WTC11 (cell line): ENCODE results near the gene CDH6. TPM values are rescaled to one million over a fixed set of nuclear protein-coding genes. Genes with fewer than 3 reads are reported as not detected.

ENCODE experiments used
- ATAC-seq: fragments of 200-7000 bp; cut with Tn5 transposase; 2 replicates; pipeline ENCODE4 v1.10.0; 2021; ENCODE audit warnings: mild to moderate bottlenecking, moderate library complexity
- CTCF ChIA-PET: fragments of 300-600 bp; sonication (Branson Sonifier 250); formaldehyde crosslinking; loops from one replicate; lab custom pipeline; 2021; ENCODE audit warnings: antibody characterized with exemption; lab: Charles Lee
- POLR2A ChIA-PET: fragments of 350-600 bp; sonication (Branson Sonifier 250); formaldehyde crosslinking; loops from one replicate; lab custom pipeline; 2021; ENCODE audit warnings: antibody characterized with exemption; lab: Charles Lee
- DNase-seq: peaks from one replicate; pipeline ENCODE4 v3.0.0; 2021; ENCODE audit warnings: low spot score
- H3K27ac Mint-ChIP-seq: 2 replicates; pipeline ENCODE4 v1.8.0; 2021; ENCODE audit warnings: mixed read lengths
- H3K27me3 Mint-ChIP-seq: 2 replicates; pipeline ENCODE4 v1.8.0; 2021; ENCODE audit warnings: low read depth, mild to moderate bottlenecking, moderate library complexity, mixed read lengths
- H3K36me3 Mint-ChIP-seq: 2 replicates; pipeline ENCODE4 v1.8.0; 2021; ENCODE audit warnings: mixed read lengths
- H3K4me1 Mint-ChIP-seq: 2 replicates; pipeline ENCODE4 v1.8.0; 2022; ENCODE audit warnings: mixed read lengths
- H3K4me3 Mint-ChIP-seq: 2 replicates; pipeline ENCODE4 v1.8.0; 2021; ENCODE audit warnings: mild to moderate bottlenecking, moderate library complexity, mixed read lengths
- H3K9me3 Mint-ChIP-seq: 2 replicates; pipeline ENCODE4 v1.8.0; 2021; ENCODE audit warnings: mixed read lengths
- AFF4 ChIP-seq: sonication (generic); formaldehyde crosslinking; IDR thresholded peaks from 2 replicates; pipeline ENCODE4 v1.8.1; 2023; ENCODE audit warnings: mild to moderate bottlenecking, missing genetic modification reagents, borderline replicate concordance
- CREM ChIP-seq: sonication (generic); formaldehyde crosslinking; IDR thresholded peaks from 2 replicates; pipeline ENCODE4 v1.8.1; 2022; ENCODE audit warnings: mild to moderate bottlenecking, missing genetic modification reagents, moderate library complexity
- GTF2I ChIP-seq: fragments of 250-450 bp; sonication (Bioruptor Pico); conservative IDR thresholded peaks from 2 replicates; pipeline ENCODE4 v1.4.0; 2021; ENCODE audit warnings: mild to moderate bottlenecking
- IRF2 ChIP-seq: sonication (generic); formaldehyde crosslinking; IDR thresholded peaks from 2 replicates; pipeline ENCODE4 v1.8.0; 2022; ENCODE audit warnings: low read depth, missing genetic modification reagents, borderline replicate concordance
- JAZF1 ChIP-seq: fragments of 250-450 bp; sonication (Bioruptor Pico); IDR thresholded peaks from 2 replicates; pipeline ENCODE4 v1.9.0; 2021; ENCODE audit warnings: moderate library complexity, mild to moderate bottlenecking, inconsistent platforms
- MXD4 ChIP-seq: fragments of 250-450 bp; sonication (Bioruptor Pico); IDR thresholded peaks from 2 replicates; pipeline ENCODE4 v1.8.0; 2021; ENCODE audit warnings: mild to moderate bottlenecking, moderate library complexity, borderline replicate concordance
- SOX15 ChIP-seq: fragments of 250-450 bp; sonication (Bioruptor Pico); IDR thresholded peaks from 2 replicates; pipeline ENCODE4 v1.9.0; 2021; ENCODE audit warnings: mild to moderate bottlenecking
- TEAD1 ChIP-seq: sonication (generic); formaldehyde crosslinking; IDR thresholded peaks from 2 replicates; pipeline ENCODE4 v1.8.0; 2022; ENCODE audit warnings: mild to moderate bottlenecking, missing genetic modification reagents
- TP53 ChIP-seq: sonication (generic); formaldehyde crosslinking; IDR thresholded peaks from 2 replicates; pipeline ENCODE4 v1.8.1; 2023; ENCODE audit warnings: mild to moderate bottlenecking, missing genetic modification reagents
- USF1 ChIP-seq: sonication (generic); formaldehyde crosslinking; IDR thresholded peaks from 2 replicates; pipeline ENCODE4 v1.8.0; 2022; ENCODE audit warnings: mild to moderate bottlenecking, missing genetic modification reagents
- ZMAT4 ChIP-seq: fragments of 250-450 bp; sonication (Bioruptor Pico); IDR thresholded peaks from 2 replicates; pipeline ENCODE4 v1.9.0; 2021; ENCODE audit warnings: mild to moderate bottlenecking
- ZNF138 ChIP-seq: sonication (generic); formaldehyde crosslinking; conservative IDR thresholded peaks from 2 replicates; pipeline ENCODE4 v1.8.1; 2022; ENCODE audit warnings: mild to moderate bottlenecking, moderate library complexity, missing genetic modification reagents
- ZNF281 ChIP-seq: sonication (generic); formaldehyde crosslinking; IDR thresholded peaks from 2 replicates; pipeline ENCODE4 v1.8.0; 2023; ENCODE audit warnings: mild to moderate bottlenecking, missing genetic modification reagents
- ZNF396 ChIP-seq: fragments of 250-450 bp; sonication (Bioruptor Pico); IDR thresholded peaks from 2 replicates; pipeline ENCODE4 v1.8.0; 2021; ENCODE audit warnings: mild to moderate bottlenecking, moderate library complexity, borderline replicate concordance
- ZNF425 ChIP-seq: fragments of 250-450 bp; sonication (Bioruptor Pico); conservative IDR thresholded peaks from 2 replicates; pipeline ENCODE4 v1.9.0; 2021; ENCODE audit warnings: mild to moderate bottlenecking
- ZNF532 ChIP-seq: fragments of 250-450 bp; sonication (Bioruptor Pico); IDR thresholded peaks from 2 replicates; pipeline ENCODE4 v1.9.0; 2021; ENCODE audit warnings: mild to moderate bottlenecking, borderline replicate concordance
- total RNA-seq: library from RNA; stranded (reverse); gene quantifications from 3 replicates; pipeline ENCODE4 v1.2.3, GENCODE V29; 2021

The CDH6 gene
- total RNA-seq, 1 experiment from 2014 or later, result 2.6 TPM

GRCh38 chr5:31165729-31166128 lies 27.8 kb upstream of the CDH6 start:
- peaks cover 20% of the 10 kb centered on the region for H3K4me1 Mint-ChIP-seq
- ChIA-PET CTCF (no interaction called here), POLR2A (no interaction called here)
- no peaks in the 10 kb centered on the region for H3K27me3 Mint-ChIP-seq
- H3K27ac Mint-ChIP-seq, result no peak overlapping the region
- H3K4me3 Mint-ChIP-seq, result no peak overlapping the region
- H3K9me3 Mint-ChIP-seq, result no peaks in the 10 kb centered on the region
- no peaks in the 10 kb centered on the region for H3K36me3 Mint-ChIP-seq
- no peak; the same call in 1 of the 2 replicates for TF ChIP-seq GTF2I (CRISPR knock-in tag)
- no peak for TF ChIP-seq ZNF396
- TF ChIP-seq SOX15 (CRISPR knock-in tag), result no peak
- no peak for TF ChIP-seq JAZF1 (CRISPR knock-in tag)
- no peak for DNase-seq
- no peak for ATAC-seq

GRCh38 chr5:31169379-31169778 lies 24.1 kb upstream of the CDH6 start:
- Mint-ChIP-seq H3K9me3 (no peaks in the 10 kb centered on the region), H3K36me3 (no peaks in the 10 kb centered on the region), H3K4me3 (no peak overlapping the region), H3K27ac (no peak overlapping the region), H3K27me3 (no peaks in the 10 kb centered on the region), H3K4me1 (no peaks in the 10 kb centered on the region)
- TF ChIP-seq AFF4 (CRISPR knock-in tag) (no peak), IRF2 (CRISPR knock-in tag) (no peak), ZNF425 (CRISPR knock-in tag) (no peak), TP53 (CRISPR knock-in tag) (no peak), ZNF281 (CRISPR knock-in tag) (no peak), ZMAT4 (CRISPR knock-in tag) (no peak)
- ATAC-seq (no peak), DNase-seq (no peak)
- ChIA-PET CTCF (interaction anchor here (0.9 to 1.6 kb wide), 2 partner anchors 17 to 23 kb away, joined by 3 to 9 read pairs; no protein-coding TSS in a partner anchor), POLR2A (interaction anchor here (0.5 kb wide), 1 partner anchor 53 kb away, joined by 3 read pairs; no protein-coding TSS in a partner anchor)

GRCh38 chr5:31172881-31173280 lies 20.6 kb upstream of the CDH6 start:
- ATAC-seq (no peak), DNase-seq (no peak)
- CTCF ChIA-PET, result interaction anchor here (1.2 kb wide), 1 partner anchor 14 kb away, joined by 5 read pairs; no protein-coding TSS in a partner anchor
- peaks cover under 1% of the 10 kb centered on the region for H3K9me3 Mint-ChIP-seq
- H3K36me3 Mint-ChIP-seq, result no peaks in the 10 kb centered on the region
- no peaks in the 10 kb centered on the region for H3K27me3 Mint-ChIP-seq
- H3K27ac Mint-ChIP-seq, result no peak overlapping the region
- no peaks in the 10 kb centered on the region for H3K4me1 Mint-ChIP-seq
- POLR2A ChIA-PET, result no interaction called here
- H3K4me3 Mint-ChIP-seq, result no peak overlapping the region
- TF ChIP-seq TEAD1 (CRISPR knock-in tag) (no peak), MXD4 (CRISPR knock-in tag) (no peak), SOX15 (CRISPR knock-in tag) (no peak), ZNF532 (CRISPR knock-in tag) (no peak), ZNF396 (no peak), USF1 (CRISPR knock-in tag) (no peak), IRF2 (CRISPR knock-in tag) (no peak), CREM (CRISPR knock-in tag) (no peak), ZNF138 (CRISPR knock-in tag) (no peak)
